IMR-90 (cell line): ENCODE results near the gene CAND2. TPM values are rescaled to one million over a fixed set of nuclear protein-coding genes. Genes with fewer than 3 reads are reported as not detected.

Source experiments
- ATAC-seq: fragments of 200-7000 bp; cut with Tn5 transposase; 2 replicates; pipeline ENCODE4 v1.9.1; 2020; ENCODE audit warnings: low read depth, mild to moderate bottlenecking, moderate library complexity
- BruUV-seq: library from RNA; stranded (reverse); fragments of 400-500 nt; replicated peaks from 2 replicates; lab custom pipeline; 2021; lab: Mats Ljungman, UMichigan
- CTCF ChIA-PET: fragments of 300-600 bp; formaldehyde crosslinking; extraction: SDS; loops from one replicate; lab custom pipeline; 2021; ENCODE audit warnings: antibody characterized with exemption; lab: Yijun Ruan, JAX
- POLR2A ChIA-PET: fragments of 300-600 bp; sonication (Branson Sonifier 250); formaldehyde crosslinking; loops from one replicate; lab custom pipeline; 2022; ENCODE audit warnings: antibody characterized with exemption; ENCODE audit not compliant: unreplicated experiment; lab: Charles Lee
- DNase-seq: peaks from one replicate; pipeline ENCODE4 v3.0.0; 2013
- H2AFZ ChIP-seq: replicated peaks from 2 replicates; pipeline ENCODE3; 2013; ENCODE audit warnings: low read length, mild to moderate bottlenecking; ENCODE audit not compliant: poor library complexity
- H2AK5ac ChIP-seq: 2 replicates; pipeline ENCODE4 v1.6.1; 2013; ENCODE audit warnings: low read depth, low read length, inconsistent platforms
- H2AK9ac ChIP-seq: replicated peaks from 2 replicates; pipeline ENCODE3; 2013; ENCODE audit warnings: mild to moderate bottlenecking, low read depth, low read length, moderate library complexity; ENCODE audit not compliant: poor library complexity
- H2BK120ac ChIP-seq: 2 replicates; pipeline ENCODE4 v1.6.1; 2013; ENCODE audit warnings: low read depth, low read length, inconsistent platforms
- H2BK15ac ChIP-seq: 3 replicates; pipeline ENCODE4 v1.6.1; 2013; ENCODE audit warnings: low read depth, low read length, inconsistent platforms
- H2BK20ac ChIP-seq: 2 replicates; pipeline ENCODE4 v1.6.1; 2013; ENCODE audit warnings: low read depth, mild to moderate bottlenecking, inconsistent platforms, low read length, moderate library complexity
- H2BK5ac ChIP-seq: 2 replicates; pipeline ENCODE4 v1.6.1; 2013; ENCODE audit warnings: mild to moderate bottlenecking, low read depth, low read length, inconsistent platforms; ENCODE audit not compliant: poor library complexity, severe bottlenecking
- H3K14ac ChIP-seq: replicated peaks from 2 replicates; pipeline ENCODE4 v1.6.1; 2013; ENCODE audit warnings: low read depth, low read length, inconsistent platforms
- H3K18ac ChIP-seq: 2 replicates; pipeline ENCODE4 v1.6.1; 2013; ENCODE audit warnings: low read depth, low read length, control low read depth
- H3K23ac ChIP-seq: 2 replicates; pipeline ENCODE4 v1.6.1; 2013; ENCODE audit warnings: low read depth, low read length, inconsistent platforms
- H3K27ac ChIP-seq: 2 replicates; pipeline ENCODE4 v1.5.1; 2013; ENCODE audit warnings: mild to moderate bottlenecking, control low read depth, low read length; ENCODE audit not compliant: insufficient read depth
- H3K27me3 ChIP-seq: 2 replicates; pipeline ENCODE4 v1.6.1; 2013; ENCODE audit warnings: low read length; ENCODE audit not compliant: control insufficient read depth, insufficient read depth
- H3K36me3 ChIP-seq: 2 replicates; pipeline ENCODE4 v1.6.1; 2013; ENCODE audit warnings: low read length, mixed read lengths; ENCODE audit not compliant: control insufficient read depth, insufficient read depth
- H3K4ac ChIP-seq: 2 replicates; pipeline ENCODE4 v1.6.1; 2013; ENCODE audit warnings: low read depth, low read length, inconsistent platforms
- H3K4me1 ChIP-seq: 2 replicates; pipeline ENCODE4 v1.6.1; 2013; ENCODE audit warnings: low read length, mixed read lengths; ENCODE audit not compliant: control insufficient read depth, insufficient read depth
- H3K4me2 ChIP-seq: 2 replicates; pipeline ENCODE4 v1.6.1; 2013; ENCODE audit warnings: low read depth, mild to moderate bottlenecking, control low read depth, low read length, moderate library complexity
- H3K4me3 ChIP-seq: 2 replicates; pipeline ENCODE4 v1.5.1; 2013; ENCODE audit warnings: low read depth, mild to moderate bottlenecking, control low read depth, low read length, moderate library complexity; ENCODE audit not compliant: insufficient read depth
- H3K56ac ChIP-seq: 2 replicates; pipeline ENCODE4 v1.6.1; 2013; ENCODE audit warnings: low read length, inconsistent platforms; ENCODE audit not compliant: insufficient read depth; ENCODE audit errors: extremely low read depth
- H3K79me1 ChIP-seq, 2 experiments: 2 replicates each; pipeline ENCODE4 v1.6.1; 2013; ENCODE audit warnings: low read length in 2 of 2, inconsistent platforms in 1 of 2, low read depth in 1 of 2
- H3K9ac ChIP-seq: 2 replicates; pipeline ENCODE4 v1.6.1; 2013; ENCODE audit warnings: low read depth, low read length, control low read depth
- H3K9me1 ChIP-seq: 2 replicates; pipeline ENCODE4 v1.6.1; 2013; ENCODE audit warnings: low read length, inconsistent platforms; ENCODE audit not compliant: insufficient read depth
- H3K9me3 ChIP-seq: 2 replicates; pipeline ENCODE4 v1.6.1; 2013; ENCODE audit warnings: low read length; ENCODE audit not compliant: control insufficient read depth, insufficient read depth
- H4K20me1 ChIP-seq: 2 replicates; pipeline ENCODE4 v1.6.1; 2013; ENCODE audit warnings: low read length, inconsistent platforms; ENCODE audit not compliant: insufficient read depth
- H4K5ac ChIP-seq: 2 replicates; pipeline ENCODE4 v1.6.1; 2013; ENCODE audit warnings: mild to moderate bottlenecking, low read depth, low read length, control low read depth
- H4K8ac ChIP-seq, 2 experiments: 2 replicates each; pipeline ENCODE4 v1.6.1; 2013; ENCODE audit warnings: low read depth in 2 of 2, low read length in 2 of 2, control low read depth in 1 of 2, inconsistent platforms in 1 of 2
- H4K91ac ChIP-seq: 2 replicates; pipeline ENCODE4 v1.6.1; 2013; ENCODE audit warnings: low read depth, low read length, inconsistent platforms; ENCODE audit not compliant: insufficient read depth
- MXI1 ChIP-seq: IDR thresholded peaks from 2 replicates; pipeline ENCODE4 v1.6.1; 2012; ENCODE audit warnings: low read depth, mild to moderate bottlenecking, low read length, moderate library complexity, borderline replicate concordance
- WGBS, 2 experiments: methylation state at CpG; one replicate each; pipeline versions ENCODE4 v1.1.5 to v1.1.7; 2013; ENCODE audit warnings: missing lambda C conversion rate in 2 of 2; ENCODE audit not compliant: insufficient read length in 1 of 2; ENCODE audit errors: extremely low coverage in 2 of 2; 5-methylcytosine and 5-hydroxymethylcytosine counted together
- dilution Hi-C: fragments of 300-500 bp; cut with HindIII; formaldehyde crosslinking; loops from one replicate; pipeline ENCODE4 v1.14.3; 2018; ENCODE audit warnings: low sequenced_read_pairs; ENCODE audit not compliant: unreplicated experiment
- in situ Hi-C: fragments of 300-500 bp; cut with MboI; formaldehyde crosslinking; loops from 3 replicates; pipeline ENCODE4 v1.14.3; 2019; ENCODE audit warnings: low sequenced_read_pairs, inconsistent platforms, mixed read lengths
- intact Hi-C: fragments of 100-400 bp; cut with micrococcal nuclease; formaldehyde crosslinking; loops from 2 replicates; pipeline ENCODE4 v1.10.0; 2022
- polyA plus RNA-seq, 3 experiments: library from polyadenylated mRNA; depleted of rRNA; stranded (reverse); fragments of >200 nt; gene quantifications; 2 replicates each; pipeline ENCODE4 v1.2.3, GENCODE V29; 2012; ENCODE audit warnings: low replicate concordance in 1 of 3
- total RNA-seq: library from RNA; depleted of rRNA; stranded (reverse); fragments of >200 nt; gene quantifications from 2 replicates; pipeline ENCODE4 v1.2.3, GENCODE V29; 2012
- TF ChIP-seq, protein P1 (sequence below): conservative IDR thresholded peaks from 2 replicates; pipeline ENCODE4 v1.5.1; 2012; ENCODE audit warnings: mild to moderate bottlenecking, low read depth, low read length, improper control_type of control experiment

Gene CAND2
- total and polyA plus RNA-seq, 2 of the 4 experiments (the other 2 are of a cell fraction), result 2.9 to 4.9 TPM

DNA sequence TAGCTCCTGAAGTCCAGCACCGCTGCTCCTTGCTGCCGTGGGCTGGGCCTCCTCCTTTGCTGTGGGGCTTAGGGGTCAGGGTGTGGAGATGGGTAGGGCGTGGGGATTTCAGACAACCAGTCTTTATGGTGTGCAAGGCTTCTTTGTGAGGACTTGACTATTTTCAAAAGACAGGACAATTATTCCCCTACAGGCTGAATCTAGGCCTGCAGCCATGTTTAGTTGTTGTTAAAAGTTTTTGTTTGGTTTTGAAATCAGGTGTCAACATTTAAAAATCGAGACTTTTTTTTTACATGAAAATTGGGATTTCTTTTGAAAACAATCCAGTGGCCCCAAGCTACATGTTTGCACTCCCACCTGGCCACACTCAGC, 34.3 kb downstream of the CAND2 start:
- no peak overlapping the region for H3K4me2 ChIP-seq
- no peak overlapping the region for H2BK5ac ChIP-seq
- peaks cover 6 to 9% of the 10 kb centered on the region in 2 experiments; a peak in 3 of 4 replicates for H3K79me1 ChIP-seq
- no peaks in the 10 kb centered on the region for H3K4me1 ChIP-seq
- H2AFZ ChIP-seq, result no peak overlapping the region
- intact Hi-C loops, result no loop called here
- no peak overlapping the region for H4K5ac ChIP-seq
- no peak overlapping the region for H3K4me3 ChIP-seq
- peak overlapping the region; percentile 22 for H2AK9ac ChIP-seq
- ATAC-seq (peak; percentile 10), DNase-seq (no peak)
- H3K14ac ChIP-seq, result no peak overlapping the region
- ChIA-PET POLR2A (no interaction called here), CTCF (interaction anchor here (0.6 to 2.3 kb wide), 3 partner anchors 9 to 1001 kb away, joined by 3 to 8 read pairs (median 3); partner anchors contain the start of gene RPL32)
- in situ Hi-C loops, result no loop called here
- WGBS, 2 experiments, result no CpG with 5 or more reads among the region's 4 CpGs
- no peak overlapping the region for H3K18ac ChIP-seq
- no peak overlapping the region for H2AK5ac ChIP-seq
- no peak overlapping the region for H2BK120ac ChIP-seq
- no peak overlapping the region for H3K56ac ChIP-seq
- no peaks in the 10 kb centered on the region for H3K9me3 ChIP-seq
- H2BK15ac ChIP-seq, result no peak overlapping the region
- no peak for TF ChIP-seq MXI1
- TF ChIP-seq, protein P1, sequence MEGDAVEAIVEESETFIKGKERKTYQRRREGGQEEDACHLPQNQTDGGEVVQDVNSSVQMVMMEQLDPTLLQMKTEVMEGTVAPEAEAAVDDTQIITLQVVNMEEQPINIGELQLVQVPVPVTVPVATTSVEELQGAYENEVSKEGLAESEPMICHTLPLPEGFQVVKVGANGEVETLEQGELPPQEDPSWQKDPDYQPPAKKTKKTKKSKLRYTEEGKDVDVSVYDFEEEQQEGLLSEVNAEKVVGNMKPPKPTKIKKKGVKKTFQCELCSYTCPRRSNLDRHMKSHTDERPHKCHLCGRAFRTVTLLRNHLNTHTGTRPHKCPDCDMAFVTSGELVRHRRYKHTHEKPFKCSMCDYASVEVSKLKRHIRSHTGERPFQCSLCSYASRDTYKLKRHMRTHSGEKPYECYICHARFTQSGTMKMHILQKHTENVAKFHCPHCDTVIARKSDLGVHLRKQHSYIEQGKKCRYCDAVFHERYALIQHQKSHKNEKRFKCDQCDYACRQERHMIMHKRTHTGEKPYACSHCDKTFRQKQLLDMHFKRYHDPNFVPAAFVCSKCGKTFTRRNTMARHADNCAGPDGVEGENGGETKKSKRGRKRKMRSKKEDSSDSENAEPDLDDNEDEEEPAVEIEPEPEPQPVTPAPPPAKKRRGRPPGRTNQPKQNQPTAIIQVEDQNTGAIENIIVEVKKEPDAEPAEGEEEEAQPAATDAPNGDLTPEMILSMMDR, result peak; percentile 14; the same call in 1 of the 2 replicates
- H3K27me3 ChIP-seq, result no peaks in the 10 kb centered on the region
- peaks cover 3% of the 10 kb centered on the region; the same call in 1 of the 2 replicates for H3K9me1 ChIP-seq
- BruUV-seq, result no TSS peak
- H3K23ac ChIP-seq, result no peak overlapping the region
- H4K91ac ChIP-seq, result no peak overlapping the region
- peaks cover 48% of the 10 kb centered on the region for H3K36me3 ChIP-seq
- H2BK20ac ChIP-seq, result no peak overlapping the region
- peaks cover 29% of the 10 kb centered on the region for H4K20me1 ChIP-seq
- H3K4ac ChIP-seq, result no peak overlapping the region
- dilution Hi-C loops, result no loop called here
- no peak overlapping the region for H4K8ac ChIP-seq
- H3K9ac ChIP-seq, result no peak overlapping the region
- H3K27ac ChIP-seq, result no peak overlapping the region
